DMS79 treated with DMSO at 0.1 percent for 48 hours (cell line): Measurements from ENCODE around the gene HAPLN2.
A peak's percentile ranks its signal among the peaks of the same experiment; 100 is the strongest.
"Not testable (repeated sequence)": the region's sequence is repeated elsewhere in the genome, so short reads cannot be mapped to it uniquely, and the experiment has no call there.

Experiments
- DNase-seq: peaks from one replicate; lab custom pipeline; 2025; lab: John Stamatoyannopoulos, UW

HAPLN2 gene

DNA sequence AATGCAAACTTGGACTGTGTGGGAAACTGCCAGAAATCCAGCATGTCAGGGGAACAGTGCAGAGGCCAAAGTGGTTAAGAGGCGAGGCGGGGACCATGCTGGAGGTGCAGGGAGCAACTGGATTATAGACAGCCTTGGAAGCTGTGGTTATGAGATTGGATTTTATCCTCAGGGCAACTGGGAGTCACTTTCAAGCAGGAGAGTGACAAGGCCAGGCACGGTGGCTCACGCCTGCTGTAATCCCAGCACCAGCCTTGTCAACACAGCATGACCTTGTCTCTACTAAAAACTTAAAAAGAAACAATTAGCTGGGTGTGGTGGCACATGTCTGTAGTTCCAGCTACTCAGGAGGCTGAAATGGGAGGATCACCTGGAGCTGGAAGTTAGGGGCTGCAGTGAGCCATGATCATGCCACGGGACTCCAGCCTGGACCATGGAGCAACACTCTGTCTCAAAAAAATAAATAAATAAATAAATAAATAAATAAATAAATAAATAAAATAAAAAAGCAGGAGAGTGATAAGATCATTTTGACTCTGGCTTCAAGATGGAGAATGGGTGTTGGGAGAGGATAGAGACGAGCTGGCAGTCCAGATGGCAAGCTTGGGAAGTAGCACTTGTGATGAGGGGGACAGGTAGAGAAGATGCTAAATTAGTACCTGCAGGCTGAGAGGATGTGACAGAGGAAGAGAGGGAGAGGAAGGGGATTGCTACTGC, 3.5 kb downstream of the HAPLN2 start:
- DNase-seq, result no peak

DNA sequence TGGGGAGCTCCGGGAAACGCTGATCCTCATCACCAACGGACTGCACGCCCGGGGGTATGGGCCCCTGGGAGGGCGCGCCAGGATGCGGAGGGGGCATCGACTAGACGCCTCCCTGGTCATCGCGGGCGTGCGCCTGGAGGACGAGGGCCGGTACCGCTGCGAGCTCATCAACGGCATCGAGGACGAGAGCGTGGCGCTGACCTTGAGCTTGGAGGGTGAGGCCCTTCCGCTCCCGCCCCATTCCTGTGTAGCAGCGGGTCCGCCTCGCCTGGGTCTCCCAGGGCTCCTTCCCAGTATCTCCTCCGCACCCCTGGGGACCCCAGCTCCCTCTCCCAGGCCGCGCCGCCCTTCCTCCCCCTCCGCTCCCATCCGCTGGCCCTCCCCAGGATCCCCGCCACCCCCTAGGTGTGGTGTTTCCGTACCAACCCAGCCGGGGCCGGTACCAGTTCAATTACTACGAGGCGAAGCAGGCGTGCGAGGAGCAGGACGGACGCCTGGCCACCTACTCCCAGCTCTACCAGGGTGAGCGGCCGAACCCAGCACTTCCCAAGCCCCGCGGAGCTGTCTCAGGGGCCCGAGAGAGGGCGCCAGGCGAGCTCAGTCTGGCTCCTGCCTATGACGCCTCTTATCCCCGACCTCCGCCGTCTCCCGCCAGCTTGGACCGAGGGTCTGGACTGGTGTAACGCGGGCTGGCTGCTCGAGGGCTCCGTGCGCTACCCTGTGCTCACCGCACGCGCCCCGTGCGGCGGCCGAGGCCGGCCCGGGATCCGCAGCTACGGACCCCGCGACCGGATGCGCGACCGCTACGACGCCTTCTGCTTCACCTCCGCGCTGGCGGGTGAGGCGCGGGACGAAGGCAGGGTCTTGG, 5.0 kb downstream of the HAPLN2 start:
- DNase-seq, result peak; percentile 8

DNA sequence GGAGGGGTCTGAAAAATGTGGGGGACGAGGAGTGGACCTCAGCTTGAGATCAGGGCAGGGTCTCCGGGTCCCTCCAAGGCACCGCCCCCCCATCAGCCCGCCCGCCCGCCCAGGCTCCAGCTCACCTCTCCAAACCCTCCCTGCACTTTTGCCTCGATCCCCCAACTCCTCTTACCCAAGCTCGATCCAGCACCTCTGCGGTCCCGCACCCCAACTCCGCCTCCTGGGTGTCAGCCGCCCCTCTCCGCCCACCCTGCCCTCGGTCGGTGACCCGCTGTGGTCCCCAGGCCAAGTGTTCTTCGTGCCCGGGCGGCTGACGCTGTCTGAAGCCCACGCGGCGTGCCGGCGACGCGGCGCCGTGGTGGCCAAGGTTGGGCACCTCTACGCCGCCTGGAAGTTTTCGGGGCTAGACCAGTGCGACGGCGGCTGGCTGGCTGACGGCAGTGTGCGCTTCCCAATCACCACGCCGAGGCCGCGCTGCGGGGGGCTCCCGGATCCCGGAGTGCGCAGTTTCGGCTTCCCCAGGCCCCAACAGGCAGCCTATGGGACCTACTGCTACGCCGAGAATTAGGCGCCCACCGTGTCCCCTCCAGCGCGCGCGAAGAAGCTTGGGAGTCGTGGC, 5.7 kb downstream of the HAPLN2 start:
- no peak for DNase-seq

DNA sequence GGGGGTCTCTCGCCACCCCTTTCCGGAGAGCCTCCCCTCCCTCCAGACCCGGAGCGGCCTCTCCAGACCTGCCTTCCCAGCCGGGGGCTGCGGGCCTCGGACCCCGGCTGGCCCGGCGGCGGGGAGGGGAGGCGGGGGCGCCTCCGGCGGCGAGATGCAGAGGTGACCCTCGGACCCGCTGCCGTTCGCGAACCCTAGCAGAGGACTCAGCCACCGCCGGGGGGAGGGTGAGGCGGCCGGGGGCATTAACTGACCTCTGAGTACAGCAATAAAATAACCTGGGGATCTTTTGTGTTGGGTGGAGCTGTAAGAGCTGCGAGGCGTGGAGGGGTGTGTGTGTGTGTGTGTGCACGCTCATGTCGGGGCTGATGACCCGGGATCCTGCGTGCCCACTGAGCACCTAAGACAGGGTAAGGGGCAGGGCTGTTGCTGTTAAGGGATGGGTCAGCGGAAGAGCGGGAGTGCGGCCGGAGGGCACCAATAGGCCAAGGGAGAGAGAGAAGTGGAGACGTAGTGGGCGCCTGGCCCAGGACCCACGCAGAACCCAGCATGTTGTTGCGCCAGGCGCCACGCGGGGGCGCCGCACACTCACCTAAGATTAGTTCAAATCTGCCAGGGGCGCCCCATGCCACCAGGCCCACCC, 6.3 kb downstream of the HAPLN2 start:
- DNase-seq, result no peak

DNA sequence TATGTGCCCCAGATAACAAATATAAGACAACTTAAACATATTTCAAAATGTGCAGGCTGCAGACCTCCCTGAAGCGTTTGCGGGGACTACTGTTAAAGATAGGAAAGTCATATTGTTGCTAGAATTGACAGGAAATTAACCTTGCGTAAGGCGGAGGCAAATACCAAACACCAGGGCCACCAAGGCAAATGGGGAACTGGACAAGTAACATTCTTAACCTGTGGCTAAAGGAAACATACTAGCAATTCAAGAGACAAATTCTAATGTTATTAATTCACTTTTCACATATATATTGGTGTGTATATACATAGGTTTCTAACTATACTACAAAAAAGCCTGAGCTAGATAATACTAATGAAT, 6.8 kb downstream of the HAPLN2 start:
- peak; percentile 18 for DNase-seq

DNA sequence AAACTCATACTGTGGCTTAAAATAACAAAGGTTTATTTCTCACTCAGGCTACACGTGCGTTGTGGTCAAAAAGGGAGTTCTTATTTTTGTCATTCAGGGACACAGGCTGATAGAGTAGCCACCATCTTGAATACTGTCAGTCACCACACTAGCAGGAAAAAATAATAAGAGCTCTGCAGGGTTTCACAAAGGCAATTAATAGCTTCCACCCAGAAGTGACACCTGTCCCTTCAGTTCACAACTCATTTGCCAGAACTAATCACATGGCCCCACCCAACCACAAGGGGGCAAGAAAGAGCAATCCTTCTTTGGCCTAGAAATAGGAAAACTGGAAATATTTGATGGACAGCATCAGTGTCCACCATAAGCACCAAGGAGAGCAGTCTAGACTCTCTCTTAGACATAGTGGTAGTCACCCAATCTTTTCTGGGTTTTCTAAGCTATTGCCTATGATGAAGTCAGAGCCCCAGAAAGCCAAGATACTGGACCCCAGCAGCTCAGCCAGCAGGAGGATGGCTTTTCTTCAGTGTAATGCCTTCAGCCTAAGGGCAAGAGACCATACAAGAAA, 8.2 kb downstream of the HAPLN2 start:
- DNase-seq, result no peak

DNA sequence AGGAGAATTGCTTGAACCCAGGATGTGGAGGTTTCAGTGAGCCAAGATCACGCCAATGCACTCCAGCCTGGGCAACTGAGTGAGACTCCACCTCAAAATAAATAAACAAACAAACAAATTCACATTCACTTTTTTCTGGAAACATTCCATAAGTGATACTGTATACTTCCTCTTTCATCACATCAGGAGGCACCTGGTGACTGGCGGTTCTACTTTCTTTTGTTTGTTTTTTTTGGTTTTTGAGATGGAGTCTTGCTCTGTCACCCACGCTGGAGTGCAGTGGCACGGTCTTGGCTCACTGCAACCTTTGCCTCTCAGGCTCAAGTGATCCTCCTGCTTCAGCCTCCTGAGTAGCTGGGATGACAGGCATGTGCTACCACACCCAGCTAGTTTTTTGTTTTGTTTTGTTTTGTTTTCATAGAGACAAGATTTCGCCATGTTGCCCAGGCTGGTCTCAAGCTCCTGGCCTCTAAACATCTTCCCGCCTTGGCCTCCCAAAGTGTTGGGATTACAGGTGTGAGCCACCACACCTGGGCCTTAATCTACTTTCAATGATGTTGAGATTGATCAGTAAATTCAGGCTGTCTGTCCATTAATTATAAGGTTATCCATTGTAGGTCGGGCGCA, 10.7 kb downstream of the HAPLN2 start:
- DNase-seq, result no peak

DNA sequence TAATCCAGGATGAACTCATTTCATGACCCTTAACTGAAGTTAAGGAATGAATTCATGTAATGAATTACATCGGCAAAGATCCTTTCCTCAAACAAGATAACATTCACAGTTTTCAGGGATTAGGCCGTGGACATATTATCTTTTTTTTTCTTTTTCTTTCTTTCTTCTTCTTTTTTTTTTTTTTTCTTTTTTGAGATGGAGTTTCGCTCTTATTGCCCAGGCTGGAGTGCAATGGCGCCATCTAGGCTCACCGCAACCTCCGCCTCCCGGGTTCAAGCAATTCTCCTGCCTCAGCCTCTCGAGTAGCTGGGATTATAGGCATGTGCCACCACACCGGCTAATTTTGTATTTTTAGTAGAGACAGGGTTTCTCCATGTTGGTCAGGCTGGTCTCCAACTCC, 11.9 kb downstream of the HAPLN2 start:
- not testable (repeated sequence) for DNase-seq

DNA sequence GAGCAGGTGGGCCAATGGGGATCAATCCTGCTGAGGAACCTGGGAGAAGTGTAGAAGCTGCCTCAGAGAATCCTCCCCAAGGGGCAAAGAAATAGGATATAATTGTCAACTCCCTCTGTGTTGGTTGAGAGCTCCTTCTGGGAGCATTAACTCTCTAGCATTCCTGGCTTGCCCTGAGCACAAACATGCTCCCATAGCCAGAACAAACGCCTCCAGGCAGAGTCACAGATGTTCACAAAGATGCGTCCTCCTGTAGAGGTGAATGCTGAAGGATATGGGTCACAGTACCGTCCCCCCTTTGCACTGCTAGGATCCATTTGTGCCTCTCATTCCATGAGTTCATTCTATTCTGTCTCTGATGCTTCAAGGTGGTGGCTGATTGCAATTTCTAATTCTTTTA, 13.1 kb downstream of the HAPLN2 start:
- no peak for DNase-seq

DNA sequence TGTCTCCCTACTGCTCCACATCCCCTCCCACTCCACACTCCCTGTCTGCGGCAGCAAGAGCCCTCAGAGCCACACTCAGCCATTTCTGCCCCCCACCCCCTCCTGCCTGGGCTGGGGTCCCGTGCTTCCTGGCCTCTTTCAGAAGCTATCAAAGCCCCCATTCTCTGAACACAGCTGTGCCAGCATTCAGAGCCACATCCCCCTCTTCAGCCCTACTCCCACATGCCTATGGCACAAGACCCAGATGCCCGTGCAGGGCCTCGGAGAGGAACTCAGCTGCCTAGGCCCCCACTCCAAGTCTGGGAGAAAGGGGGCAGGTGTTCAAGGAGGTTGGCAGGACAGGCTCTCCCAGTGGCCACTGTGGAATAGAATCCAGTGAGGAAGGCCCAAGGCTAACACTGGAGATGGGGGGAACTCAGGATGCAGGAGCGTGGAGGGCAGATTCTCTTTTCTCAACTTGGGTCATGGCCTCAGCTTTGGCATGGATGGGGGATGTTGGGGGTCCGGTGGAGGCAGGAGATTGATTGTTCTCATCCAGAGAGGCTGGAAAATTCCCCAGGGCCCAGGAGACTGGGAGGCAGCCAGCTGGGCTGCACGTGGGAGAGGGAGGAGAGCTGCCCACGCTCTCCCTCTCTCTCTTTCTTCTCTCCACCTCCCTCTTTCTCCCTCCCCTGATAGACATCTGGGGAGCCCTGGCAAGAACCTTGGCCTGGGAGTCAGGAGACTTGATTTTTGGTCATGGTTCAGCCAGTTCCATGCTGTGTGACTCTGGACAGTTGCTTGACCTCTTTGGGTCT, 19.2 kb downstream of the HAPLN2 start:
- no peak for DNase-seq

DNA sequence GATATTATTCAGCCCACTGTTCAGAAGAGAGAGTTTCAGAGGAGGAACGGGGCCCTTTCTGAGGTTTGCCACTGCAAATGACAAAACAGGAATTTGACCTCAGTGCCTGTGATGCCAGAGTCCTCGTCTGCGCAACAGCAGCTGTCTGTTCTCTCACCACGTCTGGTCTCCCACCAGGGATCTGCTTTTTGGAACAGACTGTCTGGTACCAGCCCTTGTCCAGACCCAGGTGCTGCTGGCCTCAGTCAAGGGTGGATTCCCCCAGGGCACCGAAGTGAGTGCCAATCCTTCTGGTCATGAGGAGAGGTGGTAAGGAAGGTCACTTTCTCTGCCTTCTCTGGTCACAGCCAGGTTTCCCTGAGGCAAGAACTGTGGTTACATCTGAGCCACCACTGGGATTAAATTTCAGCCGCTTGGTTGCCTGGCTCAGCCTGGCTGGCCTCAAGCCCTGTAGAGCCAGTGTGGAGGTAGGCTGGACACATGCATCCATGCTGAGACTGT, 20.4 kb downstream of the HAPLN2 start:
- DNase-seq, result no peak

DNA sequence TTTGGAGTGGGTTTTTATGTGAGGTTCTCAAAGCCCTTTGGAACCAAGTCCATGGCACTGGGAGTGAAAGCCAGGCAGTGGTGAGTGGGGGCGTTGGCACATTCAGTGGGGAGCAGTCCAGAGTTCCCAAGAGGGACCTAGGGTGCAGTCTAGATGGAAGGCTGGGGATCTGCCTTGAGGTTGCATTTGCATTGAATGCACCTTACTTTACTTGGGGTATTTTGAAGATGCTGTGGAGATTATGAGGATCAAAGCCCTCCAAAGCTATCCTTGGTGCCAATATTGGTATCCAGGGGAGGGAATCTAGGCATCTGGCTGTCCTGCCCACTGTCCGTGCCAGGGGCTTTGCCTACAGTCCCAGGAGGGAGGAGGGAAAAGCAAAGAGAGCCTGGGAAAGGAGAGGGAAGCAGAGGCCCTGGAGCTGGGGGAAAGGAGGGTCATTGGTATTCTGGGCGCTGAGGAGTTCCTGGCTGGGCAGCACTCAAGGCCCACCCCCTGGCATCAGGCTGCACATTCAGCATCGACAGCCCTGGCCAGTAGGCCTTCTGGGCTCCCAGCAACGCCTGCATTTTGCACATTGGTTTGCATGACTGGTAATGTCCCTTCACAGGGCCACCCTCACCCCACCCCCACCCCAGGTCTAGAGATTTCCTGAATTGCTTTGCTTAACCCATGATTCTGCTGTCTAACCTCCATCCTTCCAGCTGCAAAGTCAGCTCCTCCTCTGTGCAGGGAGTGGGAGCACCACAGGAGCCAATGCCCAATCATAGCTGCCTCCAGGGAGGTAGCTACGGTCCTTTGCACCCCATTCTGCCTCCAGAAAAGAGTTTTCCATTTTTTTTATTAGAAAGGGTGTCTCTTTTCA, 21.9 kb downstream of the HAPLN2 start:
- DNase-seq, result no peak

DNA sequence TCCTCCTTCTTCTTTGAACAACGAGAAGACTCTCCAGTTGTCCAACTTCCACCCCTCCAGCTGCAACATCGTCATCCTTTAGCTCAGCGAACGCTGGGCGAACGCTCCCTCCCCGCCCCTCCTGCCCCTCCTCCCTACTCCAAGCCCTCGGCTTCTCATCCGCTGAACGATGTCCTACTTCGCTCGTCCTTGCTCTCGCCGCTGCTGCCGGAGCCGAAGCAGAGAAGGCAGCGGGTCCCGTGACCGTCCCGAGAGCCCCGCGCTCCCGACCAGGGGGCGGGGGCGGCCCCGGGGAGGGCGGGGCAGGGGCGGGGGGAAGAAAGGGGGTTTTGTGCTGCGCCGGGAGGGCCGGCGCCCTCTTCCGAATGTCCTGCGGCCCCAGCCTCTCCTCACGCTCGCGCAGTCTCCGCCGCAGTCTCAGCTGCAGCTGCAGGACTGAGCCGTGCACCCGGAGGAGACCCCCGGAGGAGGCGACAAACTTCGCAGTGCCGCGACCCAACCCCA, 22.6 kb downstream of the HAPLN2 start, which contains the start of gene BCAN:
TSS of gene BCAN (plus strand) at position 357 of the 504 bp plus-strand sequence. CDS start 3,938 bp downstream, outside the sequence.
- DNase-seq, result peak; percentile 27

DNA sequence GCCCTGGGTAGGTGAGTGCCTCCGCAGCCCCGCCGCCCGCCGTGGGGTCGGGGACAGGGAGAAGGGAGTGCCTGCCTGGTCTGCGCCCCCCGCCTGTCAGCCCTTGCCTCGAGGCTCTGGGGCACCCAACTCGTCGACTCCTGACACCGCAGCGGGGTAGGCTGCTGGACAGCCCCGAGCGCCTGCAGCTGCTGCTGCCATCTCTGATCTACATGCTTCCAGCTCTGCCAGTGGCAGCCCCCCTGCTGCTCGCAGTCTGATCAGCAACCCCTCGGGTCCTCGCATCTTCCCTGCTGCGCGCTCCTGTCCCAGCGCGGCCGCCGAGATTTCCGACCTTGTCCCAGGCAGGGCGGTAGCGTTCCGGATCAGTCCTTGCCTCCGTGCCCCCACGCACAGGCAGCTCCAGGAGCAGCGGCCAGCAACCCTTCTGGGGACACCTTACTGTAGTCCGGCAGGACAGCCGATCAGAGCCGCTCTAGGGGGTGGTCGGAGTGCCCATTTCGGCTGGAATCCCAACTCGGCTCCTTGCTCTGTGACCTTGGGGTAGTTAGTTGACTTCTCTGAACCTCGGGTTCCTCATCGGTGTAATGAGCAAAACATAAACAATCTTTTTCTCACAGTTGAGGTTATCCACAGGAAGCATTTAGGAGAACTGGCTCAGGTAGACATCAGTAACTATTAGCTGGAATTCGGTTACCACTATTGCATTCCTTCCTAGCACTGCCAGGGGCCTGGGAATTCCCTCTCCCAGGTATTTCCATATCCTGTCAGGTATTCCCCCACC, 23.2 kb downstream of the HAPLN2 start:
- DNase-seq, result no peak

DNA sequence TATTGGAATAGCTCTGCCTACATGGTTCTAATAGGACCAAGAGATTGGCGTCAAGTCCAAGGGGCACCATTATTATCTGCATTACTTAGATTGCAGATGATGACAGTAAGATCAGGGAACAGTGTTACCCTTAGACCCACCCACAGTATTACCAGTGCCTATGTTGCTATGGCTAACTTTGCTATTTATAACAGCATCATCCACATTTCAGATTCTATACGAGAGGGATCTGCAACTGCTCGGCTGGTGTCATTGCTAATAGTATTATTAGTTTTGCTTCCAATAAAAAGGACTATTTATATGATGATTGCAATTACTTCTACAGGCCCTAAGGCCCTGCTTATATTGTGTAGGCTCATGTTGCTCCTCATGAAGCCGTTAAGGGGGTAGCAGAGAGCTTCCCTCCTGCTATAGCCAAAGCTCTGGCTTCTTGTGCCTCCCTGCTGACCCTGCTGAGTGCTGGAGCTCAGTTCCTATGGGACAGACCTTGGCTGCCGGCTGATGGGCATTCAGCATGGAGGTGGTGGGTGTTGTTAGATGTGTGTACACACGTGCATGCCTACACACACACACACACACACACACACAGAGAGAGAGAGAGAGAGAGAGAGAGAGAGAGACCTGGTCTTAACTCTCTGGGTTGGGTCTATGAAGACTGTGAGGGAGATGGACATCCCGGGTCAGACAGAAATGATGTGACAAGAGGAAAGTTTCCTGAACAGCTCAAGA, 24.0 kb downstream of the HAPLN2 start:
- no peak for DNase-seq

DNA sequence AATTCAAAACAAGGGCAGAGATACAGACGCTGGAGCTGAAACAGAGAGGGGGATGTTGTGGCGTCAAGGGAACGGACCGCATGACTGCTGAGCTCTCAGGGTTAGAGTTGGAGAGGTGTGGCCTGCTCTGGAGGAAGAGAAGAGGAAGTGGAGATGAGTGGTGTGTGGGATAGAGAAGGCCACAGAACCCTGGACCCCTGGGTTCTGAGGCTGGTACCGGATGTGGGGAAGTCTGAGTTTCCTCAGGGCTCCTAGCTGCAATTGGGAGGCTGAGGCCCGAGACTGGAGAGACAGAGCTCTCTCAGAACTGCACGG, 24.5 kb downstream of the HAPLN2 start:
- no peak for DNase-seq

DNA sequence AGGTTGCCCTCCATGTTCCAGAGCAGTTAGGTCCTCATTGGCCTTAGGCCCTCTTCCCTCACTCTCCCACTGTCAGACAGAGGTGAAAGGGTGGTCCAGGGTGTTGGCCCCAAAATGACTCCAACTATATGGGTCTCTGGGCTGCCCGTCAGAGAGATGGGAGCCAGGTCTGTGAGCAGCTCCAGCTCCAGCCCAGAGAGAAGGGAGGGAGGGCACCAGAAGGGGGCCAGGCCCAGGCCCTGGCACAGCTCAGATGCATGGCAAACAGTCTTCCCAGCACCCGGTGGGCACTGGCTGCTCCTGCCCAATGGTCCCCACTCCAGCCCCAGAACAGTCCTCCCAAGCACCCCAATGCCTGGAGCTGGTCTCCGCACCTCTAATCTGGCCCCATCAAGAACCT, 24.9 kb downstream of the HAPLN2 start:
- DNase-seq, result no peak

DNA sequence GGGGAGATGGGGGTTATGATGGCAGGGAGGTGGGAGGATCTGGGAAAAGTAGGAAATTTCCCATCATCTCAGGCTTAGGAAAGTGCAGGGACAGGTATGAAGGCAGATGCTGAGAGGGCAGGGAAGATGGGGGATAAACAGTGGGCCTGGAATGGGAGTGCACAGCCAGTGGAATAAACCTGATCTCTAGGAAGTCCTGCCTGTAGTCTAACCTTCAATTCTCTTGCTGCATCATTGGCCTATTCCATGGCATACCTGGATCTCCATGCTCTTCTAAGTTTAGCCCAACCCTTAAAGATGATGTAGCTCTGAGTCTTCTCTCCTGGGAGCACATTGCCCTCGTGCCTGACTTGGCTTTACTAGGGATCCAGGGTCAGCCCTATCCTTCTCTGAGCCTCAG, 25.4 kb downstream of the HAPLN2 start:
- DNase-seq, result no peak
